AG04449 (cell line): Measurements from ENCODE around the gene CHAD.
"Not testable (repeated sequence)": the region's sequence is repeated elsewhere in the genome, so short reads cannot be mapped to it uniquely, and the experiment has no call there.

Source experiments
- CTCF ChIA-PET: fragments of 350-600 bp; formaldehyde crosslinking; extraction: SDS; loops from one replicate; lab custom pipeline; 2021; ENCODE audit warnings: antibody characterized with exemption; lab: Yijun Ruan, JAX
- POLR2A ChIA-PET: fragments of 400-600, 350-600 bp; formaldehyde crosslinking; extraction: SDS; loops from one replicate; lab custom pipeline; 2020; ENCODE audit warnings: antibody characterized with exemption, inconsistent platforms; lab: Yijun Ruan, JAX
- DNase-seq: peaks from one replicate; pipeline ENCODE4 v3.0.0-alpha.2; 2010; ENCODE audit warnings: low read depth, low spot score
- H3K4me3 ChIP-seq: 2 replicates; pipeline ENCODE4 v1.5.1; 2011; ENCODE audit warnings: low read depth, mild to moderate bottlenecking, control low read depth, low read length
- CTCF ChIP-seq: IDR thresholded peaks from one replicate; pipeline ENCODE4 v1.5.1; 2011; ENCODE audit warnings: mild to moderate bottlenecking, moderate library complexity, low read length, control low read depth, inconsistent platforms; ENCODE audit not compliant: insufficient read depth; ENCODE audit errors: missing control alignments

CHAD gene

GRCh38 chr17:50474523-50474922 lies 5.8 kb upstream of the CHAD start:
- TF ChIP-seq CTCF: no peak
- H3K4me3 ChIP-seq: no peak overlapping the region
- ChIA-PET CTCF (interaction anchor here (0.6 to 1.6 kb wide), 5 partner anchors 8 to 112 kb away, joined by 3 to 7 read pairs (median 3); partner anchors contain the start of gene LRRC59), POLR2A (no interaction called here)
- DNase-seq: no peak

GRCh38 chr17:50473901-50474300 lies 5.2 kb upstream of the CHAD start:
- no peak for DNase-seq
- ChIA-PET POLR2A (no interaction called here), CTCF (interaction anchor here (0.6 to 1.6 kb wide), 6 partner anchors 8 to 112 kb away, joined by 3 to 6 read pairs (median 4); no protein-coding TSS in a partner anchor)
- no peak overlapping the region for H3K4me3 ChIP-seq
- TF ChIP-seq CTCF: no peak

GRCh38 chr17:50472761-50473161 lies 4.1 kb upstream of the CHAD start:
- CTCF ChIA-PET: interaction anchor here (0.7 to 2.1 kb wide), 13 partner anchors 9 to 153 kb away, joined by 3 to 9 read pairs (median 4); partner anchors contain the start of gene LRRC59
- H3K4me3 ChIP-seq, POLR2A ChIA-PET, DNase-seq: not testable (repeated sequence)

GRCh38 chr17:50472286-50472685 lies 3.6 kb upstream of the CHAD start:
- no peak overlapping the region for H3K4me3 ChIP-seq
- POLR2A ChIA-PET: no interaction called here
- TF ChIP-seq CTCF: no peak
- no peak for DNase-seq
- CTCF ChIA-PET: interaction anchor here (0.7 to 2.1 kb wide), 14 partner anchors 10 to 154 kb away, joined by 3 to 9 read pairs (median 4); partner anchors contain the start of gene LRRC59

- no peak for DNase-seq
- H3K4me3 ChIP-seq: no peak overlapping the region
- ChIA-PET POLR2A (no interaction called here), CTCF (interaction anchor here (0.7 to 2.1 kb wide), 8 partner anchors 8 to 155 kb away, joined by 3 to 9 read pairs (median 4); partner anchors contain the start of gene LRRC59)
- TF ChIP-seq CTCF: no peak
Measured at GRCh38 chr17:50471009-50471905, 2.6 kb upstream of the CHAD start.

- no peak overlapping the region for H3K4me3 ChIP-seq
- no peak for TF ChIP-seq CTCF
- ChIA-PET POLR2A (no interaction called here), CTCF (interaction anchor here (1.9 kb wide), 1 partner anchor 9 kb away, joined by 8 read pairs; no protein-coding TSS in a partner anchor)
- DNase-seq: no peak
Measured at GRCh38 chr17:50470426-50470825, 1.7 kb upstream of the CHAD start.
